GM19025 (cell line): ENCODE results near the gene TEAD1.

Source experiments
- ATAC-seq: cut with Tn5 transposase; IDR thresholded peaks from one replicate; pipeline ENCODE4 v1.9.1; 2021; ENCODE audit warnings: mild to moderate bottlenecking, low read depth, moderate library complexity; ENCODE audit not compliant: unreplicated experiment

Gene TEAD1

DNA sequence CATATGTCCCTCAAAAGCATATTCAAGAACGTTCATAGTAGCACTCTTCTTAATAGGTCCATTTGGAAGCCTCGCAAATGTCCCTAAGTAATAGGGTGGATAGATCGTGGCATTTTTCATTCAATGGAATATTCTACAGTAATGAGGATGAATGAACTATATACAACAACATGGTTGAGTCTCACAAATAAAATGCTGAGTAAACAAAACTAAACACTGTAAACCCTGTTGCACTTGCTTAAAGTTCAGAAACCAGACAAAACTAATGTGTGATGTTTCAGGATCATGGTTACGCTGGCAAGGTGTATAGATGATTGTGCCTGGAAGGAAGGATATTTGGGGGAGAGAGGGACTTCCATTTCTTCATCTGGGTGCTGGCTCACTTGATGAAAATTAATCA, 244.4 kb downstream of the TEAD1 start:
- no peak for ATAC-seq

DNA sequence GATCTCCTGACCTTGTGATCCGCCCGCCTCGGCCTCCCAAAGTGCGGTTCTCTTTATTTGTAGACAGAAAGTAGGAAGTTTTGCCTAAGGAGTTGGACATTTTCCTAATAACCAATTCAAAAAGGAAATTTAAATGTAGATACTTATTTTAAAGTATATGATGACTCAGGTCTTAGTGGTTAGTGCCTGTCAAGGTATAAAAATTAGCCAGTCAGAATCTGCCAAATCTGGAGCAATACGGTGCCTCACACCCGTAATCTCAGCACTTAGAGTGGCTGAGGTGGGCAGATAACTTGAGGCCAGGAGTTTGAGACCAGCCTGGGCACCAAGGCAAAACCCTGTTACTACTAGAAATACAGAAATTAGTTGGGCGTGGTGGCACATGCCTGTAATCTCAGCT, 248.2 kb downstream of the TEAD1 start:
- ATAC-seq, result no peak

DNA sequence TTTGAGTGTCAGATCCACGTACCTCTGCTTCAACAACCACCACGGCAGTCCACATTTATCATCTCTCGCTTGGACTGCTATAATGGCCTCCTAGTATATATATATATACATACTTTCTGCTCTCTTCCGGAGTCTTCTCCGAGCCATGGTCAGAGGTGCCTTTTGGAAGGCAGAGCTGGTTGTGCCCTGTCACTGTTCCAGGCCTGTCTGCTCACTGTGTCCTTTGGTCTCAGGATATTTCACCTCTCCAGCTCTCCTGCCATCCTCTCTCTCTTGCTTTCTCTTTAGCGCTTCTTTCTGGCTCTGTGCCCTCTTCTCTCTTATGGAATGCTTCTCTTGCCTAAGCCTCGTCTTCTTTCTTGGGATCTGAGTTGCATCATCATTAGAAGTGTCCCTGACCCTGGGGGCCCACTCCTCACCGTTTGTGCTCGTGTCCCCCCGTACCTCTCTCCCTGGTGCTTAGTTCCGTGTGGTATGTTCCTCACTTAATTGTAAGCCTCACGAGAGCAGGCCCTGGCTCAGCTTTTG, 248.8 kb downstream of the TEAD1 start:
- no peak for ATAC-seq

DNA sequence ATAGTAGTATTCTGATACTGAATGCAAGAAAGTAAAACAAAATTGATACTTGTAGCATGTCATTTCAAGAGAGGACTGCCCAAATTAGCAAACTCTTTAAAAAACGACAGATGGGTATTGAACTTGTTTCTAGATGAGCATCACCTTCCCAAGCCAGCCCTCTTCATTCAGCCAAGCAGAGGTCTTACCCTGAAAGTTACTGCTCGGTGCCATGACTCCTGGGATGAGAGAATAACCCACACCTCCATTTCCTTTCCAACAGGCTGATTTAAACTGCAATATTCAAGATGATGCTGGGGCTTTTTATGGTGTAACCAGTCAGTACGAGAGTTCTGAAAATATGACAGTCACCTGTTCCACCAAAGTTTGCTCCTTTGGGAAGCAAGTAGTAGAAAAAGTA, 250.4 kb downstream of the TEAD1 start:
- ATAC-seq, result no peak

GRCh38 chr11:12925520-12925919, 251.3 kb downstream of the TEAD1 start:
- ATAC-seq, result no peak

- ATAC-seq, result no peak
Observed at GRCh38 chr11:12927221-12927620, 253.0 kb downstream of the TEAD1 start.

DNA sequence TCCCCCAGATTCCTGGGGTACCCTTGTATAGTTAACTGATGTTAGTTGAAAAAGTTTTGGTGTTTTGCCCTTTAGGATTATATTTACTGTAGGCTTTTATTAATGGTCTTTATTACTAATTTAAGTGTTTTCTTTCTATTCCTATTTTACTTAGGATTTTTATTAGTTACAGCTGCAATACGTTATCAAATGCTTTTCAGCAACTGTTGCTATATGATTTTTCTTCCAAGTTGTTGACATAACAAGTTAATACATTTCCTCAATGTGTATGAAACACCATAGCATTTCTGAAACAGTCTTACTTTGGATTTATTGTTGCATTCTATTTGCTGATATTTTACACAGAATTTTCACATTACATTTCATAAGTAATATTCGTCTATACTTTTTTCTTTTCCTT, 253.7 kb downstream of the TEAD1 start:
- no peak for ATAC-seq

DNA sequence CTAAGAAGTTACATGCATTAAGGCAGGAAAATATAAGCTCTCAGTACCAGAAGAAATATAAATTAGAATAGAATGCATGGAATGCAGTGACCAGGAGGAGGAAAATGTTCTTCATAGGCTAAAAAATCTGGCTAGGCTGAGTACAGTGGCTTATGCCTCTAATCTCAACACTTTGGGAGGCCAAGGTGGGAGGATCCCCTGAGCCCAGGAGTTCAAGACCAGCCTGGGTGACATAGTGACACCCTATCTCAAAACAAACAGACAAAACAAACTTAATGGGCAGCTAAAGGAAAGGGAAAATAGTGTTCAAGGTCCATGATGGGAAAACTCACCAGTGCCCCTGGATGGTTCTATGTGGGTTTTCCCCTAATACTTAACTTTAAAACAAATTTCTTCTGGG, 256.6 kb downstream of the TEAD1 start:
- ATAC-seq, result no peak

GRCh38 chr11:12932485-12932884, 258.3 kb downstream of the TEAD1 start:
- ATAC-seq, result no peak

DNA sequence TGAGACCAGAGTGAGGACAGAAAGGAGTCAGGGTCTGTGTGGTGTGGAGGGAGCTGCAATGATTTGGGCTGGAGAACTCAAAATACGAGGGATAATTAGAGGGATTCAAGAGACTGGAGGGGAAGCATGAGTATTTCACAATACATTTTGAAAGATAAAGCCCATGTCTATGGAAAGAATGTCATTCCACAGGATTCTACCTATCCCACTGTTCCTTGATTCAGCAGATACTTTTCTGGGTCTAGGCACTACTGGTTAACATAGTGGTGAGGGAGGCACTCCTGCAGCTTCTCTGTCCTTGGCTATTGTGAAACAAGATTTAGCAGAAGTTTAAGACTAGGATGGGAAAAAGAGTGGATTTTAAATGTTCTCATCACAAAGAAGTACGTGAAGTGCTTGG, 262.0 kb downstream of the TEAD1 start:
- no peak for ATAC-seq

DNA sequence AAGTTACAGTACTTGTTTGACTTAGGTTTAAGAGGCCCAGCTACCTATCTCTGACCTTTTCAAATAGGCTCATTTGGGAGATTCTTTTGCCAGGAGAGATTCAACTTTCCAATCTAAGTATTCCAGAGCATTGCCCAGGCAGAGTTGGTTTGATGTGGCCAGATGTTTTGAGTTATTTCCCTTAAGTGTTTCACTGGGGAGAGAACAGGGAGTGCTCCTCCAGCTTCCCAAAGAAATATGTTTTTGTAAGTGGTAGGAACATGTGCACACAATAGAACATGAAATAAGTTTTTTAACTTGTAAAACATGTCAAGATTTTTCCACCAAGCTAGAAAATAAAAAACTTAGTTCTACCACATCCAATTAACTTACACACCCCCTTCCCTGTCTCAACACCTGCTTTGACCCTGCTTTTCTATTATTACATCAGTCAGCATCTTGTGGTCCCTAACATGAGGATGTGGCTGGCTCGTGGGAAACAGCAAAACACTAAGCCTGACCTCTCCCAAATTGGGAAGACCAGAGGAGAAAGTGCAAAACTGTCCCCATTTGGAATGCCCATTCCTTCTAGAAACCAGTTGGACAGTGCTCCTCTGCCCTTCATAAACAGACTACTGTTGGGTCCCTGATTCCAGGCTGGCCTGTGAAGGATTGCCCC, 264.5 kb downstream of the TEAD1 start:
- no peak for ATAC-seq

DNA sequence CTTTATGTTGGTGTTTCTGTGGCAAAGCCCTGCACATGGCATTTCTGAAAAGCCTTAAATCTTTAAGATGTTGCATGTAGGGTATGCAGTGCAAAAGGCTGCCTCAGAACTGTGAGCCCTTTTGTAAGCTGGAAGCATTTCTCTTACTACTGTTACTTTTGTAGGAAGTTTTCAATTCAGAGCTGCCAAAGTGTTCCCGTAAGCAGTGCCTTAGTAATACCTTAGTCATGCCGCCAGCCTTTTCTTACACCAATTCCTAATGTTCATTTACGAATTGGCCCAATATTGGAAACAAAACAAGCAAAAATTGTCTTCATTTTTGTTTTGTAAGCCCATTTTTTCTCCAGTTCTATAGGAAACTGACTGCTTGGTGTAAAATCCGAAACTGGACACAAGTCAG, 267.4 kb downstream of the TEAD1 start:
- no peak for ATAC-seq

DNA sequence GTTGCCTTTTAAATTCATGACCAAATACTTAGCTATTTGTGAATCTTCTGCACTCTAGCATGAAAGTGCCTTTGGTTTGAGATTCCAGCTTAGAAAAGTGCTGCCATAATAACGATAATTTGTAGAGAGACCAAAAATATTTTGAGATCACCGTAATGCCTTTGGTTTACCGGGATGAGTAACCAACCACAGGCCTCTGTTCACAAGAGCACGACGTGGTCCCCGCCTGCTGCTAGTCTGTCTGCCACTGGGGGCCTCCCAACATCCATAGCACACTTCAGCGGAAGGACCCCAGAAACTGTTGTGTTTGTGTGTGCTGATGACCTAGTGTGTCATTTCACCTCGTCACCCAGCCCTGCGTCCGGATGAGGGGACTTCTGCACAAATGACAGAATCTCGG, 267.9 kb downstream of the TEAD1 start:
- no peak for ATAC-seq

GRCh38 chr11:12943311-12943710, 269.1 kb downstream of the TEAD1 start:
- ATAC-seq, result no peak

DNA sequence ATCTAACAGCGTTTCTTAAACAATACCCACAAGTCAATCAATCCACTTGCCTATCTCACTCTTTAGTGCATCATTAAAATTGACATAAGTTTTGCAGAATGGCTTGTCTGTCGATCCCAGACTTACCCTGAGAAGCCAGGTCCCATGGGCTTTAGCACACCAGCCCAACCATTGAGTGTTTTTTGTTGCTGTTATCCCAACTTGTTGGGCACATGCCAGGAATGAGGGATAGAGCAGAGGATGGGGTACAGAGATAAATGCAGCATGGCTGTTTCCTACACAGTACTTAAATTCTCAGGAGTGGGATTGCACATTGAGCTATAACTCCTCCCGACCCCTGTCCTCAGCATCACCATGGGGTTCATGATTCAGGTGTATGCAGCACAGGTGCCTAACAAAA, 270.7 kb downstream of the TEAD1 start:
- no peak for ATAC-seq

DNA sequence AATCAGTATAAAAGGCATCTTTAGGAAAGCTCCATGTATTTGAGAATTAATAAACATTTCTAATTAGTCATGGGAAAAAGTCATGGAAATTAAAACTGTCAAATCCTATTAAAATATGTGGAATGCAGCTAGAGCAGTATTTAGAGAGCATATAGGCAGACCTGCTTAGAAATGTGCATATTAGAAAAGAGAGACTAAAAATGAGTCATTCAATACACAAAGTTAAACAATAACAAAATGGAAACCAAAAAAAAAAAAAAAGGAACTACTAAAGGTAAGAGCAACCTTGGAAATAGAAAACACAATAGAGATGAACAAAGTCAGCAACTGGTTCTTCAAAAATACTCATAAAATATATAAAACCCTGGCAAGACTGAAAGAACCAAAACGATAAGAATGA, 275.2 kb downstream of the TEAD1 start:
- ATAC-seq, result no peak

- no peak for ATAC-seq
Observed at GRCh38 chr11:12950670-12951069, 276.4 kb downstream of the TEAD1 start.

DNA sequence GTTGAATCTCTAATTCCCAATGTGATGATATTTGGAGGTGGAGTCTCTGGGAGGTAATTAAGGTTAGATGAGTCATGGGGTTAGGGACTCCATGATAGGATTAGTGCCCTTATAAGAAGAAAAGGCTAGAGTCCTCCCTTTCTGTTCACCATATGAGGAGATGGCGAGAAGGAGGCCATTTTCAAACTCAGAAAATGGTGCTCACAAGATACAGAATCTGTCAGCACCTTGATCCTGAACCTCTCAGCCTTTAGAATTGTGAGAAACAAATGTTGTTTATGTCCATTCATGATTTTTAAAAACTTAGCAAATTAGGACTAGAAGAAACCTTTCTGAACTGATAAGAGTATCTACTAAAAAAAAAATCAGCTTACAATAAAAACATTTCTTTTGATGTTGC, 277.2 kb downstream of the TEAD1 start:
- no peak for ATAC-seq

DNA sequence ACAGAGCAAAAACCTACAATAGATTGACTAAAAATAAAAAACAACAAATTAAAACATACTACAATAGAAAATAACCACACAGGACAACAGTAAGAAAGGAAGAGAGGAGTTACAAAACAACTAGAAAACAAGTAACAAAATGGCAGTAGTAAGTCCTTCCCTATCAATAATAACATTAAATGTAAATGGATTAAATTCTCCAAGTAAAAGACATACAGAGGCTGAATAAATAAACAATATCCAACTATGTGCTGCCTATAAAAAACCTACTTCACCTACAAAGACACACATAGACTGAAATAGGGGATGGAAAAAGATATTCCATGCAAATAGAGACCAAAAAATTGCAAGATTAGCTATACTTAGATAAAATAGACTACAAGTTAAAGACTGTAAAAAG, 277.9 kb downstream of the TEAD1 start:
- ATAC-seq, result no peak

DNA sequence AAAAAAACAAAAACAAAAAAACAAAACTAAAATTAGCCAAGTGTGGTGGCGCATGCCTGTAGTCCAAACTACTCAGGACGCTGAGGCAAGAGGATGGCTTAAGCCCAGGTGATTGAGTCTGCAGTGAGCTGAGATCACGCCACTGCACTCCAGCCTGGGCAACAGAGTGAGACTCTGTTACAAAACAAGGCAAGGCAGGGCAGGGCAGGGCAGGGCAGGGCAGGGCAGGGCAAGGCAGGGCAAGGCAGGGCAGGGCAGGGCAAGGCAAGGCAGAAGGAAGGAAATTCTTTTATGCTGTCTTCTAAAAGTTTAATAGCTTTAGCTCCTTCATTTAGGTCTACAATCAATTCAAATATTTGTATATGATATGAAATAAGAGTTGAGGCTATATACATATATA, 284.8 kb downstream of the TEAD1 start:
- no peak for ATAC-seq

GRCh38 chr11:12961615-12962014, 287.4 kb downstream of the TEAD1 start:
- ATAC-seq, result no peak

GRCh38 chr11:12962306-12962705, 288.1 kb downstream of the TEAD1 start:
- ATAC-seq, result no peak

- no peak for ATAC-seq
Observed at GRCh38 chr11:12963051-12963450, 288.8 kb downstream of the TEAD1 start.
